CD4-positive, alpha-beta T cell treated with Interleukin-1 beta for 1 hour (primary cell): Measurements from ENCODE around the gene SYNDIG1.

Experiments used
- DNase-seq, 2 donors: peaks; one replicate each; pipeline ENCODE4 v3.0.0-alpha.2; 2020 to 2022

The SYNDIG1 gene

GRCh38 chr20:24588047-24588635 lies 118.7 kb downstream of the SYNDIG1 start:
- no peak for DNase-seq

GRCh38 chr20:24588725-24589340 lies 119.4 kb downstream of the SYNDIG1 start:
- DNase-seq = no peak

- no peak for DNase-seq
Measured at GRCh38 chr20:24589381-24589780, 120.0 kb downstream of the SYNDIG1 start.

GRCh38 chr20:24589815-24590177 lies 120.4 kb downstream of the SYNDIG1 start:
- DNase-seq = no peak

GRCh38 chr20:24590178-24590982 lies 121.0 kb downstream of the SYNDIG1 start:
- DNase-seq = no peak

GRCh38 chr20:24597051-24597450 lies 127.6 kb downstream of the SYNDIG1 start:
- no peak for DNase-seq

- DNase-seq = no peak
Measured at GRCh38 chr20:24598346-24598745, 128.9 kb downstream of the SYNDIG1 start.

GRCh38 chr20:24598996-24599395 lies 129.6 kb downstream of the SYNDIG1 start:
- DNase-seq = no peak

- DNase-seq = no peak
Measured at GRCh38 chr20:24600012-24600411, 130.6 kb downstream of the SYNDIG1 start.

GRCh38 chr20:24603454-24603853 lies 134.0 kb downstream of the SYNDIG1 start:
- DNase-seq = no peak

- DNase-seq = no peak
Measured at GRCh38 chr20:24604966-24605665, 135.7 kb downstream of the SYNDIG1 start.

- DNase-seq = no peak
Measured at GRCh38 chr20:24605937-24606455, 136.6 kb downstream of the SYNDIG1 start.

GRCh38 chr20:24607402-24607801 lies 138.0 kb downstream of the SYNDIG1 start:
- no peak for DNase-seq

- DNase-seq = no peak
Measured at GRCh38 chr20:24608926-24609667, 139.7 kb downstream of the SYNDIG1 start.

- DNase-seq = no peak
Measured at GRCh38 chr20:24609757-24610156, 140.3 kb downstream of the SYNDIG1 start.

GRCh38 chr20:24610341-24611115 lies 141.1 kb downstream of the SYNDIG1 start:
- DNase-seq = no peak

GRCh38 chr20:24611360-24612140 lies 142.1 kb downstream of the SYNDIG1 start:
- no peak for DNase-seq

- no peak for DNase-seq
Measured at GRCh38 chr20:24612799-24613775, 143.7 kb downstream of the SYNDIG1 start.

- DNase-seq = no peak
Measured at GRCh38 chr20:24614341-24614740, 144.9 kb downstream of the SYNDIG1 start.

GRCh38 chr20:24615353-24615752 lies 145.9 kb downstream of the SYNDIG1 start:
- no peak for DNase-seq
